Upper lobe of left lung (tissue), 4 donors: ENCODE results near the gene ATG2B.

Experiments used
- CTCF ChIP-seq, 6 experiments: fragments of 450-650 bp in 4 of 6; fragments of 200-600 bp in 2 of 6; sonication (generic) in 2 of 6; IDR thresholded peaks; one replicate each; pipeline ENCODE4 v1.5.1; 2016 to 2019; ENCODE audit warnings: antibody characterized with exemption in 6 of 6
- EP300 ChIP-seq, 4 donors: sonication (generic); formaldehyde crosslinking; IDR thresholded peaks; one replicate each; pipeline ENCODE4 v1.5.1; 2017; ENCODE audit warnings: antibody characterized with exemption in 4 of 4, control low read depth in 2 of 4
- POLR2A ChIP-seq, 4 donors: fragments of 450-650 bp; IDR thresholded peaks; one replicate each; pipeline ENCODE4 v1.5.1; 2016 to 2017; ENCODE audit warnings: antibody characterized with exemption in 4 of 4, mild to moderate bottlenecking in 2 of 4

GRCh38 chr14:96260341-96260821 is 102.8 kb downstream of the ATG2B start:
- TF ChIP-seq CTCF (IDR thresholded peaks at IDR 0.05) (no peak), EP300 (IDR thresholded peaks at IDR 0.05) (no peak), POLR2A (IDR thresholded peaks at IDR 0.05) (no peak)
